ENCODE data around the gene UHRF1.
"Not testable (repeated sequence)": the region's sequence is repeated elsewhere in the genome, so short reads cannot be mapped to it uniquely, and the experiment has no call there.

UHRF1 gene

GRCh38 chr19:4897146-4897545 lies 12.2 kb upstream of the UHRF1 start:
- no peak for DNase-seq (ENCODE audit: low read depth, low spot score)

GRCh38 chr19:4900879-4901278 lies 8.4 kb upstream of the UHRF1 start:
- not testable (repeated sequence) for DNase-seq (ENCODE audit: low read depth, low spot score)

GRCh38 chr19:4902796-4903195 lies 6.5 kb upstream of the UHRF1 start, which contains the start of gene ARRDC5:
Gene ARRDC5 (minus strand): TSS chr19:4902896. CDS start chr19:4902825, 71 bp downstream.
- no peak for DNase-seq (ENCODE audit: low read depth, low spot score)

- DNase-seq (ENCODE audit: low read depth, low spot score): no peak
Measured at GRCh38 chr19:4904481-4904880, 4.8 kb upstream of the UHRF1 start.

GRCh38 chr19:4906963-4907362 lies 2.3 kb upstream of the UHRF1 start:
- DNase-seq (ENCODE audit: low read depth, low spot score): no peak

- no peak for DNase-seq (ENCODE audit: low read depth, low spot score)
Measured at GRCh38 chr19:4908360-4908759, 941 bp upstream of the UHRF1 start.

GRCh38 chr19:4908781-4909155 lies 533 bp upstream of the UHRF1 start:
- no peak for DNase-seq (ENCODE audit: low read depth, low spot score)

- DNase-seq (ENCODE audit: low read depth, low spot score): peak; percentile 96
Measured at GRCh38 chr19:4909897-4910593, 744 bp downstream of the UHRF1 start.

- DNase-seq (ENCODE audit: low read depth, low spot score): peak; percentile 87
Measured at GRCh38 chr19:4910594-4911281, 1.4 kb downstream of the UHRF1 start.

- peak; percentile 53 for DNase-seq (ENCODE audit: low read depth, low spot score)
Measured at GRCh38 chr19:4911314-4911713, 2.0 kb downstream of the UHRF1 start.

- peak; percentile 98 for DNase-seq (ENCODE audit: low read depth, low spot score)
Measured at GRCh38 chr19:4911786-4912672, 2.7 kb downstream of the UHRF1 start.

- peak; percentile 52 for DNase-seq (ENCODE audit: low read depth, low spot score)
Measured at GRCh38 chr19:4913996-4914735, 4.9 kb downstream of the UHRF1 start.

GRCh38 chr19:4914736-4915501 lies 5.6 kb downstream of the UHRF1 start:
- DNase-seq (ENCODE audit: low read depth, low spot score): peak; percentile 84

- no peak for DNase-seq (ENCODE audit: low read depth, low spot score)
Measured at GRCh38 chr19:4916292-4917082, 7.2 kb downstream of the UHRF1 start.

GRCh38 chr19:4922530-4923275 lies 13.4 kb downstream of the UHRF1 start:
- no peak for DNase-seq (ENCODE audit: low read depth, low spot score)

- DNase-seq (ENCODE audit: low read depth, low spot score): no peak
Measured at GRCh38 chr19:4923276-4923747, 14.0 kb downstream of the UHRF1 start.

- peak; percentile 77 for DNase-seq (ENCODE audit: low read depth, low spot score)
Measured at GRCh38 chr19:4929186-4929585, 19.9 kb downstream of the UHRF1 start.

GRCh38 chr19:4930664-4931063 lies 21.4 kb downstream of the UHRF1 start:
- peak; percentile 85 for DNase-seq (ENCODE audit: low read depth, low spot score)

- DNase-seq (ENCODE audit: low read depth, low spot score): no peak
Measured at GRCh38 chr19:4932711-4933110, 23.4 kb downstream of the UHRF1 start.
